Measurements from ENCODE around the gene TFAP2A.
A peak's percentile ranks its signal among the peaks of the same experiment; 100 is the strongest.

TFAP2A gene

DNA sequence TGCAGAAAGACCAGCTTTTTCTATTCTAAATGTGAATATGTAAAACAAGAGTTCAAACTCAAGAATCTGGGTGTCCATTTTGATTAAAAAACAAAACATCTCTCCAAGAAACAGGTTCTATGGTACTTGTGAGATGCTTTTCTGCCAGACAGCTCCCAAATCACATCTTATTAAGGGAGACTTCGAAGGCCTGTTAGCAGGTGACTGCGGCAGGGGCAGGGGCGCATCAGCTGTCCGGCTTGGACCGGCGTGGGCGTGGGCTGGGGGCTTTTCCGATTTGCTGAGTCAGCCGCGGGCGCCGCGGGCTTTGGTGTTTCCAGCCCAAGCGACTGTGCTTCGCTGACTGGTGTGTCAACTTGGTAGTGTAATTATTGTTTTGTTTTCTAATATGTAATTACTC, 32.6 kb downstream of the TFAP2A start:
- DNase-seq, result peak in 1 of 3 experiments; percentile 85

DNA sequence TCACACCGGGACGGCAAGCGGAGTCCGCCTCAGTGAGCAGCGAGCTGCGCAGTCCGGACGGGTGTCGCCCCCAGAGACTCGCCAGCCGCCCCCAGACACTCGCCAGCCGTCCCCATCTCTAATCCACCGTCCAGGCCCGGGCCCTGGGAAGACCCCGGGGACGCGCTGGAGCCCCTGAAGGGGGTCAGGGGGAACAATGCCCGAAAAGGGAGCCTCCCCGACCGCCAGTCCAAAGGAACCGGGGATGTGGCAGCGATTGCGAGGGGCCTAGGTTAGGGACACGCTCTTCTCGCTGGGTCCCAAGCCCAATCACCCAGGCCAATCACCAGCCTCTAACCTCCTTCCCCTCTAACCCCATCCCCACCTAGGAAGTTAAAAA, 33.1 kb downstream of the TFAP2A start:
- no peak for DNase-seq

- DNase-seq, result no peak
Observed at GRCh38 chr6:10381133-10381829, 33.6 kb downstream of the TFAP2A start.

DNA sequence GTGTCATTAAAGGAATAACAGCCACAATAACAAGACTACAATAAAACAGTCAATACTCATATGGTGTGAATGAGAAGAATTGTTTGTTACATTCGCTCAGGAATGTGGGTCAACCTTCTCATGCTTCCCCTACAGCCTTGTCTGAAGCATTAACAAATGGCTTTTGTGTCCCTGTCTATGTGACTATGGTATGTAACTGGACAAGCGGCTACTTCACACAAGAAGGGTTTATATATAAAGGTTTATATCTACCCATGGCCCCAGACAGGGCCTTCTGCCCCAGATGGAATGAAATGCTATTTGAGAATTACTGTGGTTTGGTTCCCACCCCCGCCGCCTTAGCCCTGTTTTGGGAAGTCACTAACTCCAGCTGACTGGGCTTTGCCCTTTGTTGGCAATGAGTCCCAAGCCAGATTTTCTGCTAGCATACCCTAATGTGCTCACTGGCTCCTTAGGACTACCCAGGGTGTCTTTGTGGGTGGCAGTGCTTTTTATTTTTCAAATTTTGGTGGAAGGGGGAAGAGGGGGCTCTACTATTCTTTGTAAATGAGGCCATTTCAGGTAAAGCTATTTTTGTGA, 39.4 kb downstream of the TFAP2A start:
- no peak for DNase-seq

DNA sequence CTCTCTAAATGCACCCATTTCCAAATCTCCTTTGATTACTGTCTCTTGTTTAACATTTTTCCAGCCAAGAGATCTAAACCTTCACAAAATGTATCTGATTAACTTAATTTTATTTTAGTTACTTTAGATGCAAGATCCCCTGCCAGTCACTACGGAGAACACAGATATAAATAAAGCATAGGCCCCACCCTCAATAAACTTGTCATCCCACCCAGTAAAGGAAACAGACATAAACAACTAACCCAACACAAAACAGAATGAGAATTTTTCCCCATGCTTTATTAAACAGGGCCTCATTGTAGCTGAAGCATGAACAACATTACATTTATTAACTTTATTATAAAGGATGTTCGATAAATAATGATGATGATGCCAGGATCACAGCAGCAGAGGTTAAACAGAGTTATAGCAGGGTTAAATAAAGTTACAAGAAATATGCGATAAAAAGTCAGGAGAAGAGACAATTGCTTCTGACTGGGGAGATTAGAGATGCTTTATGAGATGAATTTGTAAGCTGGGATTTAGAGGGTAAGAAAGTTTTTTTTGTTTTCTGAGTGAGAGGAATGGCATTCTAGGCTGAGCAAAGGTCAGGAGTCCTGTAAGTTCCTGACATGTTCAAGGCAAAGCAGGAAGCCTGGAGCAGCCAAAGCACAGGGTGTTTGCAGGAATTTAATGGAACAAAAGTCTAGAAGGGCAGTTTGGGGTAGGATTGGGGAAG, 41.1 kb downstream of the TFAP2A start:
- no peak for DNase-seq

DNA sequence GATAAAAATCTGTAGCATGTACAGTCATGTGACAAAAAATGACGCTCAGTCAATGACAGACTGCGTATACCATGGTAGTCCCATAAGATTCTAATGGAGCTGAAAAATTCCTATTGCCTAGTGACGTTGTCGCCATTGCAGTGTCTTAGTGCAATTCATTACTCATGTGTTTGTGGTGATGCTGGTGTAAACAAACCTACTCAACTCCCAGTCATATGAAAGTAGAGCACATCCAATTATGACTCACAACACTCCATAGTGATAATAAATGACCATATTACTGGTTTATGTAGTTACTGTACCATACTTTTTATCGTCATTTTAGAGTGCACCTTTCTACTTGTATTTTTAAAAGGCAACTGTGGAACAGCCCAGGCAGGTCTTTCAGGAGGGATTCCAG, 45.0 kb downstream of the TFAP2A start:
- DNase-seq, result no peak

DNA sequence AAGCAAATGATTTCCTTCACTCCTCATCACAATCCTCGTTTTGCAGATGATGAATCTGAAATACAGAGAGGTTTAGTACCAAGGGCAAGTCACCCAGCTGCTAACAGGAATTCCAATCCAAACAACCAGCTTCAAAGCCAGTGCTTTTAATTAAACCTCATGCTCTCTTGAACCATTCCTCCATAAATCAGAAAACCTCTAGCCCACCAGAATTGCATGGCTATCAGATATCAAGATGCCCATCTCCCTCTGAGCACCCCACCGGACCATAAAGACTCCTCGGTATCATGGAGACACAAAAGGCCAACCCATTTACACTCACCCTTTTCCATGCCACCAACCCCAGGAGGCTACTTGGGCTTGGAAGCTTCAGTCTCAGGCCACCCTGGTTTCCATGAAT, 46.0 kb downstream of the TFAP2A start:
- DNase-seq, result no peak

DNA sequence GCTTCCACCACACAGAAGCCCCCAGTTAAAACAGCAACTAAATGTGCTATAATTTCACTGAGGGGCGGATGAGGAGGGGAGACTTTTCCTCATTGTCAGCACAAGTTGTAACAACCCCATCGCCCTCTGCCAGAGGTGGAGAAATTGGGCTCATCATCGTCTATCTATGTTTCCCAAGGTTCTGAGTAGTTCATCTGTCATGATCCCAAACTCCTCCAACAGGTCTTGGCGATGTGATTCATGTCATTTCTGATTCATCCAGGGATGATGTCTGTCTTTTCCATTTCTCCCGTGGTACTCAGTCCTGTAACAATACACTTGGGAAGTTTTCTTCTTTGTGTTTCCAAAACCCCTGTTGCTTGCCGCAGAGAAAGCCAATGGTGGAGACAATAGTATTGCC, 51.0 kb downstream of the TFAP2A start:
- DNase-seq, result no peak

DNA sequence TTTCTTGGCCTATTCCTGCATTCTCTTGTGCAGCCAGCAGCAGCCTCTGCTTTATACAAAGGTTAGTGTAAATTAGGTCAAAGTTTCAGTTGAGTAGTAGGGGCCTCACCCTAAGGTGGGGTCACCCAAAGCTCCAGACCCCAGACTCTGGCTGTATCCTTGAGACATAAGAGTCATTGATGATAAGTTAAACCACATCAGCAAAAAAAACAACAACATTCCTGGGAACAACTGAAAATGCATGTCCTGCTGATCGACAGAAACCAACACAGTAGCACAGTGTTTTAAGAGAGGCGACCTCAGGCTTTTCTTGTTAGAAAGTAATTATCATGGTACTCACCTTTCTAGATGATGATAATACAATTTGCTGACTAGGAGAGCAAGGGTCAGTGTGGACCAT, 52.6 kb downstream of the TFAP2A start:
- DNase-seq, result no peak

- no peak for DNase-seq
Observed at GRCh38 chr6:10361428-10361827, 53.4 kb downstream of the TFAP2A start.

- no peak for DNase-seq
Observed at GRCh38 chr6:10359581-10359980, 55.3 kb downstream of the TFAP2A start.

DNA sequence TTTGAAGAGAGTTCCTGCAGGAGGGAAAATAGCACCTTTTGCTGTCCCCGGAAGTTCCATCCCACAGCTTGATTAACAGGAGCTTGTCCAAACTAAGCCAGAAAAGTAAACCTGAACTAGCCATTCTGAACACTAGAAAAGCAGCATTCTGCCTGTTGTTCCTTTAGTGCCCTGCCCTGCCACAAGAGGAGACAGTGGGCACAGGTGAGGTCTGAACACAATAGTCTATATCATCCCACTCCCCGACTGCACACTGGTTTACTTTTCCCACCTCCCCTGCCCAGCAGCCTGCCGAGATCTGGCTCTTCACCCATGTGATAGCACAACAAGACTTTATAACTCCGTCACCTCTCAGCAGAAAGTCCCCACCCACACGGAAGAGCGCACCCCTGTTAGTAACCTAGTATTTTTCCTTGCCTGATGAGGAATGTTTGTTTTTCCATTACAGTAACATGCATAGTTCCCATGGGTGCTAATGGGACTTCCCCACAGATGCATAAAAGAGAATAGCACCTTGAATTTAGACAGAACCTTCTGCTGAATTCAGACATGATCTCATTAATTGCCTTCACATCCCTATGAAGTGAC, 59.7 kb downstream of the TFAP2A start:
- DNase-seq, result no peak

DNA sequence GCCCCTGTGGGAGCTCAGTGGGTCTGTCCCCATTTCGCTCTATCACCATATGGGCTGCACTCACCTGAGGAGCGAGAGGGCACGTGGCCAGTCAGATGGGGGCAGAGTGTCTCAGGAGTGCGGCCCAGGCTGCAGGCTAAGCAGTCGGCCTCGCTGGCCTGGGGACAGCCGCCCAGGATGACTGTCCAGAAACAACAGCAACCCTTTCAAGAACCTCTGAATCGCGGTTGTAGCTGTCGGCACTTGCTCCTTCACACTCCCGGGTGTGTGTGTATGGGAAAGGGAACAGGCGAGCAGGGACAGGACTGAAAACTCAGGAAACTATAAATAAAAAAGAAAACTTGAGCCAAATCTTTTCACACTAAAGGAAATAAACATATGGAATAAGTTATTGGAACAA, 63.1 kb downstream of the TFAP2A start:
- no peak for DNase-seq

DNA sequence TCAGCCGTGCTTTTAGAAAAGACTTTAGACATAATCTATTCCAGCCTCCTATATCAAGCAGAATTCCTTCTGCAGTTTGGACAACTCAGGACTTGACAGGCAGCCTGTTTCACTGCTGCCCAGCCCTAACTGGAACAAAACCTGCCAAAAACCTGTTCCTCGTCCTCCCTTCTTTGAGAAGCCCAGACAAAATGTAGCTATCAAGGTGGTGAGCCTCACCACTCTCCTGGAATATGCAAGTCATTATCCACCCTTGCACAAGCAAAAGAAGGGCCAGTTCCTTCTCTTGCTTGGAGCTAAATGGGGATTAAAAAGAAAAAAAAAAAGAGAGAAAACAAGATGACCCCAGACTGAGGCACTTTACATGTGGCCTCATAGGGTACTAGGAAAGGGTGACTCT, 64.2 kb downstream of the TFAP2A start:
- DNase-seq, result no peak

DNA sequence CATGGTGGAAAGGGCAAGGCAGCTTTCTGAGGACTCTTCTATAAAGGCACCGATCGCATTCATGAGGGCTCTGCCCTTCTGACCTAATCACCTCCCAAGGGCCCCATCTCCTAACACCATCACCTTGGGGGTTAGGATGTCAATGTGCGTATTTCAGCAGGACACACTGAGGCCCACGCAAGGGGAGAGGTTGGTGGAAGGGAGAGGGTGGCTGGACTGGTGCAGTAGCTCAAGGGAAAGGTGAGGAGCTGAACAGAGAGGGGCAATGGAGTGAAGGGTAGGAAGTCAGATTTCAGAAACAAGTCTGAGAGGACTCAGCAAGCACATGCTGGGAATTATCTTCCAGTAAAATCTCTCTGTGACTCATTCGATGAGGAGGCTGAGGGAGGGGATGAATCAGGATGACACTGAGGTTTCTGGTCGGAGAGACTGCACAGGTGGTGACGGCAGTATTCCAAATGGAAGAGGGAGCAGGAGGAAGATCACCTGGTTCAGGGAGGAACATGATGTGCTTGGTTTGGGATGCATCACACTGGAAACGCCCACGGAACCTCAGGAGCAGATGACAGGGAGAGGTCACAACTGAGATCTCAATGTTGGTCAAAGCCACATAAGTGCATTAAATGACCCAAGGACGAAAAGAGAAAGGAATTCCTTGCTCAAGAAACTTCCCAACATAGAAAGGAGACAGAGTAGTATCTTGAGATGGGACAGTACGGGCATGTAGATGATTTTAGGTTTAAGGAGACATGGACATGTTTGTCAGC, 67.1 kb downstream of the TFAP2A start:
- no peak for DNase-seq
